GM12892 (cell line): ENCODE results near the gene ZRANB3.
"Not testable (repeated sequence)": the region's sequence is repeated elsewhere in the genome, so short reads cannot be mapped to it uniquely, and the experiment has no call there.

ENCODE experiments used
- DNase-seq: peaks from one replicate; pipeline ENCODE4 v3.0.0; 2011; ENCODE audit not compliant: insufficient read length
- FAIRE-seq: peaks from 2 replicates; lab custom pipeline; 2011; peaks lifted over from hg19 to GRCh38; lab: Jason Lieb, UNC
- POLR2A ChIP-seq: IDR thresholded peaks from 2 replicates; pipeline ENCODE4 v1.6.1; 2011; ENCODE audit warnings: low read depth, low read length, control low read depth
- POLR2AphosphoS5 ChIP-seq: IDR thresholded peaks from 2 replicates; pipeline ENCODE4 v1.6.1; 2011; ENCODE audit warnings: low read depth, low read length, control low read depth
- TAF1 ChIP-seq: IDR thresholded peaks from 2 replicates; pipeline ENCODE4 v1.6.1; 2011; ENCODE audit warnings: low read depth, mild to moderate bottlenecking, control low read depth, low read length, borderline replicate concordance

ZRANB3 gene

DNA sequence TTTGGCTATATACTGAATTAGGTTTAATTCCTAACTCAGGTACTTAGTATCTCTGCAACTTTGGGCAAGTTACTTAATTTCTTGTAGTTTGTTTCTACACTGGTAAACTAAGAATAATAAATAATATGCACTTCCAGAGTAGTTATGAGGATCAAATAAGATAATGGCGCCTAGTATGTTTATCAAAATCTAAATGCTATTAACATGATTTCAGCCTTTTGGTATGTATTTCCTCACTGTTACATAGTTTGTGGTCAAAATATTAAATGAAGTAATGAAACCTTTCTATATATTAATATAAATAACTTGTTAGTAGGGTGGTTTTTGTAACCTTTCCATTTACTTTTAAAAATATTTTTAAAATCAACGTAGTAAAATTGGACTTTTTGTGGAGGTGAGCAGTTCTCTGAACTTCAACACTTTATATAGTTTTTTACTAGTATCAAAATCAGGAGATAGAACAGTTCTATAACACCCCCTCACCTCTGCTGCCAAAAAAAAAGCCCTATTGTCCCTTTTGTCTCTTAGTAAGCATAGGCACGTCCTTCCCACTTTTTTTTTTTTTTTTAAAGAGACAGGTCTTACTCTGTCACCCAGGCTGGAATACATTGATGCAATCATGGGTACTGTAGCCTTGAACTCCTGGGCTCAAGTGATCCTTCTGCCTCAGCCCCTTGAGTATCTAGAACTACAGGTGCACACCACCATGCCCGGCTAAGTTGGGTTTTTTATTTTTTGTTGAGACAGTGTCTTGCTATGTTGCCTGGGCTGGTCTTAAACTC is 434.2 kb downstream of the ZRANB3 start:
- TF ChIP-seq TAF1 (no peak), POLR2A (no peak), POLR2AphosphoS5 (no peak)
- FAIRE-seq (no peak), DNase-seq (no peak)

DNA sequence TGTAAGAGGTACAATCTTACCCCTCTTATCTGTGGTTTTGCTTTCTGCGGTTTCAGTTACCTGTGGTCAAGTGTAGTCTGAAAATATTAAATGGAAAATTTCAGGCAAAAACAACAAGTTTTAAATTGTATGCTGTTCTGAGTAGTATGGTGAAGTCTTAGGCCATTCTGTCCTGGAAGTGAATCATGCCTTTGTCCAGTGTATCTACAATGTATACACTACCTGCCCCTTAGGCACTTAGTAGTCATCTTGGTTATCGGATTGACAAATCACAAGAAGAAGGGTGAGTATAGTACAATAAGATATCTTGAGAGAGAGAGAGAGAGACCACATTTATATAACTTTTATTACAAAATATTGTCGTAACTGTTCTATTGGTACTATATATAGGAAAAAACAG is 435.4 kb downstream of the ZRANB3 start:
- DNase-seq (no peak), FAIRE-seq (no peak)
- TF ChIP-seq POLR2AphosphoS5 (no peak), POLR2A (no peak), TAF1 (no peak)

DNA sequence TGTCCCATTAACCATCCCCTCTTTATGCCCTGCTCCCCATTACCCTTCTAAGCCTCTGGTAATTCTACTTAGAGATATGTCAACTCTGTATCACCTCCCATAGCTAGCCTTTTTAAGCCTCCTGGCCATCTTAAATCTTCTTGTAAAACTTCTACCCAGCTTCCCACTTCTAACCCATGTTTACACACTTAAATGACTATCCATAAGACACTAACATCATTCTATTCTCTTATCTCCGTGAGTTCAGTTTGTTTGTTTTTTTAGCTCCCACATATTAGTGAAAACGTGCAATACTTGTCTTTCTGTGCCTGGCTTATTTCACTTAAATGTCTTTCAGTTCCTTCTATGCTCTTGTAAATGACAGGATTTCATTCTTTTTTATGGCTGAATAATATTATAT is 436.5 kb downstream of the ZRANB3 start:
- no peak for TF ChIP-seq TAF1
- TF ChIP-seq POLR2A, result no peak
- no peak for TF ChIP-seq POLR2AphosphoS5
- FAIRE-seq, result no peak

DNA sequence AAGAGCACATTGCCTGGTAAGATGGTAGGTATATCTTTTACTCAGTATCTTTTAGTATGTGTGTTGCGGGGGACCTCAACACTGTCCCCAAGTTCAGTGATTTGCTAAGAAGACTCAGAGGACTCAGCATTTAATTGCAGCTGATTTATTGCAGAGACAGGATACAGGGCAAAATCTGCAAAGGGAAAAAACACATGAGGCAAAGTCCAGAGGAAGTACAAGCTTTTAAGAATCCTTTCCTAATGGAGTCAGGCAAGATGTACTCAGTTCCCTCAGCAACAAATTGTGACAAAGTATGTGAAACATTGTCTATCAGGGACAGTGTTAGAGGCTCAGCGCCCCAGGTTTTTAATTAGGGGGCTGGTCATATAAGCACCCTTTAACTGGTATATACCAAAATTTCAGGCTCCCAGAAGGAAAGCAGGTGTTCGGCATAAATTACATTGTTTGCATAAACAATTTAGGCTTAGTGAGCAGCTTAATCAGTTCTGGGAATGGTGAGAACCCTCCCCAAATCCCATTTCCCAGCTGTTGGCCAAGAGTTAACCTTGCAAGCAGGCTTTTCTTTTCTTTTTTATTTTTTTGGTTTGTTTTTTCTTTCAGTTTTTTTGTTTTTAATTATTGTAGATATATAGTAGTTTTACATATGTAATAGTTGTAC is 437.2 kb downstream of the ZRANB3 start:
- DNase-seq (no peak), FAIRE-seq (no peak)
- TF ChIP-seq POLR2A (no peak), POLR2AphosphoS5 (no peak), TAF1 (no peak)

More for the DNA sequence above, 436.5 kb downstream of the ZRANB3 start:
- no peak for DNase-seq

DNA sequence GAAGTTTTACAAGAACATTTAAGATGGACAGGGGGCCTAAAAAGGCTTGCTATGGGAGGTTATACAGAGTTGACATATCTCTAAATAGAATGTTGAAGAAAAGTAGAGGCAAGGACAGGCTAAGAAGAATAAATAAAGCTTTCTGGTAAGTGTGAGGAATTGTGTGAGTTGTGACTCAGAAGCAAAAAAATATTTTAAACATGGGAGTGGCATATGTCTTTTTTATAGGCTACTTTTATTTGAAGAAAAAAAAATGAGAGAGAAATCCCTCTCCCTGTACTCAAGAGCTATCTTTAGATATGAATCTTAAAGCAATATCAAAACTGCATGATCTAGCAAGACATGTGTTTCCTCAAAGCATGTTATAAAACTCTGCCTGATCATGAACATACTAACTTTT is 437.8 kb downstream of the ZRANB3 start:
- TF ChIP-seq TAF1, result no peak
- TF ChIP-seq POLR2AphosphoS5, result no peak
- no peak for TF ChIP-seq POLR2A
- no peak for FAIRE-seq
- DNase-seq, result no peak

DNA sequence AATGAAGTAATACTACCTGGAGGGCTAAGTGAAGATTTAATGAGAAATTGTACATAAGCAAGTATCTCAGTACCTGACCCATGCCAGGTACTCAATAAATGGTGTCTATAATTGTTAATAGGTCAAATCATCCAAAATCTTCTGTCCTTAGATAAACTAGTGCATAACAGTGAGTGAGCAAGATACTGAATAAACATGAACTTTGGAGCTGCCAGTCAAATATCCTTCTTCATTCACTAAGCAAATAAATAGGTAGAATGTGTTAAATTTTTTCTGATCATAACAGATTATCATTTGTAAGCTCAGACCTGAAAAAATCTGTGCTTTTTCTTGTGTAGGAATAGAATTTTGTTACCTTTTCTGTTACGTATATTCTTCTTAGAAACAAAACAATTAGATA is 439.3 kb downstream of the ZRANB3 start:
- DNase-seq (no peak), FAIRE-seq (peak; percentile 38)
- TF ChIP-seq POLR2AphosphoS5 (no peak), TAF1 (no peak), POLR2A (no peak)

DNA sequence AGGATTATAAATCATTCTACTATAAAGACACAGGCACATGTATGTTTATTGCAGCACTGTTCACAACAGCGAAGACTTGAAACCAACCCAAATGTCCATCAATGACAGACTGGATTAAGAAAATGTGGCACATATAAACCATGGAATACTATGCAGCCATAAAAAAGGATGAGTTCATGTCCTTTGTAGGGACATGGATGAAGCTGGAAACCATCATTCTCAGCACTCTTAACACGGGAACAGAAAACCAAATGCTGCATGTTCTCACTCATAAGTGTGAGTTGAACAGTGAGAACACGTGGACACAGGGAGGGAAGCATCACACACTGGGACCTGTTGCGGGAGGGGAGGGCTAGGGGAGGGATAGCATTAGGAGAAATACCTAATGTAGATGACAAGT is 441.4 kb downstream of the ZRANB3 start:
- FAIRE-seq, result not testable (repeated sequence)

More for the DNA sequence above, 441.4 kb downstream of the ZRANB3 start:
- DNase-seq, result not testable (repeated sequence)
